Tibial nerve (tissue), 4 donors: ENCODE results near the gene AGO4.

Source experiments
- CTCF ChIP-seq, 5 experiments: fragments of 200-600 bp in 3 of 5; fragments of 450-650 bp in 2 of 5; sonication (generic) in 3 of 5; IDR thresholded peaks; one replicate each; pipeline ENCODE4 v1.5.1; 2016 to 2019; ENCODE audit warnings: antibody characterized with exemption in 5 of 5, mild to moderate bottlenecking in 3 of 5, moderate library complexity in 2 of 5
- EP300 ChIP-seq, 2 donors: sonication (generic); formaldehyde crosslinking; IDR thresholded peaks; one replicate each; pipeline ENCODE4 v1.6.1; 2017; ENCODE audit warnings: antibody characterized with exemption in 2 of 2, mild to moderate bottlenecking in 1 of 2
- POLR2A ChIP-seq, 2 donors: fragments of 450-650 bp; IDR thresholded peaks; one replicate each; pipeline ENCODE4 v1.6.1; 2017; ENCODE audit warnings: antibody characterized with exemption in 2 of 2, mild to moderate bottlenecking in 2 of 2, moderate library complexity in 2 of 2

DNA sequence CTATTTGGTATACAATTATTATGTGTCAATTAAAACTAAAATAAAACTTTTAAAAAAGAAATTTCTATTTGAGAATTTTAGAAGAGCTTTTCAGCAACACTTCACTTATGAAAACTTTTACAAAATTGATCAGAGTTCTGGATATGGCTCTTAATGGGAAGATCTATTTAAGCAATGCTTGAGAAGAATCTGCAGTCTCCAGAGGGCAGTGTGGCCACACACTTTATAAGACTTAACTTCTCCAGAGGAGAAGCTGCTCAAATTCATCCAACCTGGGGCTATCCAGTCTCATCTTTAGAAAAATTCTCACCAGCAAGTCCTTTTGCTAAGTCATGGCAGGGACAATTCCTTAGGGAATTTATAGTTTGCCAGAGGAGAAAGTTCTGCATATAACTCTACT is 50.0 kb downstream of the AGO4 start:
- TF ChIP-seq POLR2A (IDR thresholded peaks at IDR 0.05) (no peak), CTCF (IDR thresholded peaks at IDR 0.05) (no peak), EP300 (IDR thresholded peaks at IDR 0.05) (no peak)
